GM19452 (cell line): ENCODE data around the gene ADNP2.

ENCODE experiments used
- ATAC-seq: cut with Tn5 transposase; IDR thresholded peaks from one replicate; pipeline ENCODE4 v1.9.1; 2021; ENCODE audit not compliant: unreplicated experiment

Gene ADNP2, protein sequence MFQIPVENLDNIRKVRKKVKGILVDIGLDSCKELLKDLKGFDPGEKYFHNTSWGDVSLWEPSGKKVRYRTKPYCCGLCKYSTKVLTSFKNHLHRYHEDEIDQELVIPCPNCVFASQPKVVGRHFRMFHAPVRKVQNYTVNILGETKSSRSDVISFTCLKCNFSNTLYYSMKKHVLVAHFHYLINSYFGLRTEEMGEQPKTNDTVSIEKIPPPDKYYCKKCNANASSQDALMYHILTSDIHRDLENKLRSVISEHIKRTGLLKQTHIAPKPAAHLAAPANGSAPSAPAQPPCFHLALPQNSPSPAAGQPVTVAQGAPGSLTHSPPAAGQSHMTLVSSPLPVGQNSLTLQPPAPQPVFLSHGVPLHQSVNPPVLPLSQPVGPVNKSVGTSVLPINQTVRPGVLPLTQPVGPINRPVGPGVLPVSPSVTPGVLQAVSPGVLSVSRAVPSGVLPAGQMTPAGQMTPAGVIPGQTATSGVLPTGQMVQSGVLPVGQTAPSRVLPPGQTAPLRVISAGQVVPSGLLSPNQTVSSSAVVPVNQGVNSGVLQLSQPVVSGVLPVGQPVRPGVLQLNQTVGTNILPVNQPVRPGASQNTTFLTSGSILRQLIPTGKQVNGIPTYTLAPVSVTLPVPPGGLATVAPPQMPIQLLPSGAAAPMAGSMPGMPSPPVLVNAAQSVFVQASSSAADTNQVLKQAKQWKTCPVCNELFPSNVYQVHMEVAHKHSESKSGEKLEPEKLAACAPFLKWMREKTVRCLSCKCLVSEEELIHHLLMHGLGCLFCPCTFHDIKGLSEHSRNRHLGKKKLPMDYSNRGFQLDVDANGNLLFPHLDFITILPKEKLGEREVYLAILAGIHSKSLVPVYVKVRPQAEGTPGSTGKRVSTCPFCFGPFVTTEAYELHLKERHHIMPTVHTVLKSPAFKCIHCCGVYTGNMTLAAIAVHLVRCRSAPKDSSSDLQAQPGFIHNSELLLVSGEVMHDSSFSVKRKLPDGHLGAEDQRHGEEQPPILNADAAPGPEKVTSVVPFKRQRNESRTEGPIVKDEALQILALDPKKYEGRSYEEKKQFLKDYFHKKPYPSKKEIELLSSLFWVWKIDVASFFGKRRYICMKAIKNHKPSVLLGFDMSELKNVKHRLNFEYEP

DNA sequence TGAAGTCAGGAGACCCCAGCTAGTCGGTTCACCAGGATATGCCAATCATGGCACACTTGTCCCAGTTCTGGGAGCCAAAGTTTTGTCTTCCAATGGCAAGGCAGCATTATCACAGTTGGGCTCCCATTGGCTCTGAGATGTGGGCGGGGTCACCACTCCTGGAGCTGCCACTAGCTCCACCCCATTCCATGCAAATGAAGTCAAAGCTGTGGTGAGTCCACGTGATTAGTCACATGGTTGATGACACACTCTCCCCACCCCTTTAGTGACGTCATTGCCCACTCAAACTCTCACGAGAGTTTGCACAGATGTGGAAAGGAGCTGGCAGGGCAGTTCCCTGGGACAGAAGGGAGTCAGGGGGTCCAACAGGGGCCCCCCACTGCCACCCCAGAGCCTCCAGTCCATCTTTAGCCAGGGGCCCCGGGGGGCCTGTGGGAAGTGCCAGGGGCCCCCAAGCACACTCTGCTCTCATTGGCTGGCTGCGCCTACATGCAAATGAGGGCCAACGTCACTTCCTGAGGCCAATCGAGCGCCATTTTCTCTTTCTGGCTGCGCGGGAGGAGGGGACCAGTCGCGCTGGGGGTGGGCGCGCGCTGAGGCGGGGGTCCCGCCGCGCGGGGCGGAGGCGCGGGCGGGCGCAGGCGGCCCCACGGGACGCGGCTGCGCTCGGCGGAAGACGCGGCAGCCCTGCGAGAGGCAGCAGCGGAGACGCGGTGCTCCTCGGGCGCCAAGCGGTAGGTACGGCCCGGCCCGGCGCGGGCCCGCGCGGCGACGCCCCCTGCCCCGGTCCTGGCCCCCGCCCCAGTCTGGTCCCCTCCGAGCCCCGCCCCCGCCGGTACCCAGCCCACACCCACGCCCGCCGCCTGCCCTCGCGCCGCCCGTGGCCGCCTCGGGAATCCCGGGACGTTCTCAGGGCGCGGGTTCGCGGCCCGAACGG is at the start of gene ADNP2:
Gene ADNP2, plus strand, starts transcription at position 524 of the 937 bp plus-strand sequence. CDS start 8,281 bp downstream, outside the sequence.
- peak; percentile 74 for ATAC-seq

DNA sequence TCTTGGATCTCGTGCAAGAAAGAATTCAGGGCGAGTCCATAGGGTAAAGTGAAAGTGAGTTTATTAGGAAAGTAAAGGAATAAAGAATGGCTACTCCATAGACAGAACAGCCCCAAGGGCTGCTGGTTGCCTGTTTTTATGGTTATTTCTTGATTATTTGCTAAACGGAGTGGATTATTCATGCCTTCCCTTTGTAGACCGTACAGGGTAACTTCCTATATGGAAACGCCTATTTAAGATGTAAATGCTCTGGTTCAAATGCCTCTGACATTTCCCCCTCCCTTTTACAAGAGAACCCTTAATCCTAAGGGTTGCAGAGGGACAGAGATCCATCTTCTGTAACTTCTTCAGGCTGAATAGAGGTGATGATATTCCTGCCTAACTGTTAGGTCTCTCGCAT is 49.1 kb upstream of the ADNP2 start:
- no peak for ATAC-seq

DNA sequence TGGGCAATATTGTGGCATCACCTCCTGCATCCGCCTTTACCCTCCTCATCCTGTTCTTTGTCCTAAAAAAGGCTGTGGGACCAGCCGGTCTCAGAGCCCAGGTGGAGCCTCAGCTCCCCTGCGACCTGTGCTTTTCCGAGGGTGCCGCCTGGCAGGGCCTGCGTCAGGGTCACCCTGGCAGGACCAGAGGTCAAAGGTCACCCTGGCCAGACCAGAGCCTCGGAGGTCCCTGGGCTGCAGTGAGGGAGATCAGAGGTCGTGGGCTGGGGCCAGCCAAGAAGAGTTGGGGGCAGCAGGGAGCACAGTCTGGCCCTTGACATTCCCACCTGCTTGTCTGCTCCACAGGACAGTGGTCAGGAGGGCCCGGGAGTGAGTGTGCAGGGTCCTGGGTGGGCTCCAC is 43.4 kb upstream of the ADNP2 start:
- no peak for ATAC-seq

DNA sequence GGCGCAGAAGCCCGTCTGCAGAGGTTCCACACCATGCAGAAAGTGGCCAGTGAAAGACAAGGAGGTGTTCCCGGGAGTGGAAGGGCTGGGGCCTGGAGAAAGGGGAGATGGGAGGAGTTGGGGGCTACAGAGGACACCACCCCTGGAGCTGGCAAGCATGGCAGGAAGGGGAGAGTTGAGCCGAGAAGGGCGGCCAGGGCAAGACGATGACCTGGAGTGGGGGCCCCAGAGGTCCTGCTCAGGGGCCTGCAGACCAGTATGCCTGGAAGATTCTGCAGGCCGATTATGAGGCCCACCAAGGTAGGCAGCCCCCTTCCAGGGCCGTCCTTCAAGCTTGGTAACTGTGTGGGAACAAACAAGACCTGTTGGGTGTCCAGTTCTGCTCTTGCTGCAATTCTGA is 41.7 kb upstream of the ADNP2 start:
- ATAC-seq, result no peak

DNA sequence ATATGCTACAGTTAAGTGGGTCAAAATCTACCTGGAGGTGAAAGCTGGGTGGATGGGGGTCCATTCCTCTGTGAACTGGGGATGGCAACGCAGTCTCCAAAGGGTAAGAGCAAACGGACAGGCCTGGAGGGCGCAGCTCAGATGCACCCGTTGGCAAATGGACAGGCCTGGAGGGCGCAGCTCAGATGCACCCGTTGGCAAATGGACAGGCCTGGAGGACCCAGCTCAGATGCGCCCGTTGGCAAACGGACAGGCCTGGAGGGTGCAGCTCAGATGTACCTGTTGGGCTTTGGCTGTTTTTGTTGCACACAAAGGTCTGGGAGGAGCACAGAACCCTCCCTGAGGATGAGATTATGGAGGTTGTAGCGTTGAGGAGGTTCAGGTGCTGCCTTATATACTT is 41.2 kb upstream of the ADNP2 start:
- ATAC-seq, result no peak

DNA sequence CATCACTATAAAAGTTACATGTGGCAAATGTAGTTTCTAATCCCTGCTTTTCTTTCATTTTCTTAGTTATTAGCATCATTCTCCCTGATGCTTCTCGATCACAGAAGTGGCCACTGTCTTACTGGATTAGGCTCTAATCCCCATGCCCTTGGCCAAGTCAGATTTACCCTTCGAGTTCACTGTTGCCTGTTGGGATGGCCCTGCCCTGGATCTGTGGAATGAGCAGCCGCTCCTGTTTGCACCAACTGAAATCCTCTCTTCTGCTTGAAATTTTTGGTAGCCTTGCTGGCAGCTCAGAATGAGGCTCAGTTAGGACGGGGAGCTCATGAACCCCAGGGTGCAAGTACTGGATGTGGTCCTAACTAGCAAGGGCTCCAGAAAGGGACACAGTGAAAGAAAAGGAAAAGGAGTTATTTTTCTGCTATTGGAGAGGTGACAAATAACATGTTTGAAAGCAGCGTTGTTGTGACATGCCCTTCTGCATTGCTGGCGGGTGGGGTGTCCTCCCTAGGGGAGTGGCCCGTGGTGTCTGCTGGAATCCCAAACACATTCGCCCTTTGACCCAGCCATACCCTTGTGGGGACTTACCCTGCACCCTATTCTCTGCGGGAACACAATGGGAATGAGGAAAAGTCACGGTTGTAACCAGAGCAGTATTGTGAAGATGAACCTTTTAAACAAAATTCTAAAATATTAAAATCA is 40.3 kb upstream of the ADNP2 start:
- no peak for ATAC-seq

DNA sequence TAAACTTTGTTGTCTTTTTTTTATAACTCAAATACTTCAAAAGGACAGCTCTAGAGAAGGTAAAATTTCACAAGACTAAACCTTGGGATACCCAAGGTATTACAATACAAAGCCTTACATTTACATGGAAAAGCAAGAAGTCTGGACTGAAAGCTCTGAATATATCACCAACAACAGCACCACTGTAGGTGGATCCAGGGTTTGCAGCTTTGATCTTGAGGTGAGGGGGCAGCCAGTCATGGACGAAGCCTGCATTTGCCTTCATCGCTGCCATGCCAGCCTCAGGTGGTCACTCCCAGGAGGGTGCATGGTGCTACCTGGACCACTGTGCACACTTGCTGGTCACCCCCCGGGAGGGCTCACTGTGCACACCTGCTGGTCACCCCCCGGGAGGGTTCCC is 38.2 kb upstream of the ADNP2 start:
- ATAC-seq, result no peak

DNA sequence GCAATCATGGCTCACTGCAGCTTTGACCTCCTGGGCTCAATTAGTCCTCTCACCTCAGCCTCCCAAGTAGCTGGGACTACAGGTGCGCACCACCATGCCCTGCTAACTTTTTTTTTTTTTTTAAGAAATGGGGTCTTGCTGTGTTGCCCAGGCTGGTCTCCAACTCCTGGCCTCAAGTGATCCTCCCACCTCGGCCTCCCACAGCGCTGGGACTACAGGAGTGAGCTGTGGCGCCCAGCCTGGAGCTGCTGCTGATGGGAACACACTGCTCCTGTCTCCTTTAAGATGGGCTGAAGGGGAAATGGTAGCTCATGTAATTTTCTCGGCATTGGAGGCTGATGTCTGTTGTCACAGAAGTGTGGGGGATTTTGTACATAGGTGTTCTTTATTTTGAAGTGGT is 34.9 kb upstream of the ADNP2 start:
- ATAC-seq, result no peak

DNA sequence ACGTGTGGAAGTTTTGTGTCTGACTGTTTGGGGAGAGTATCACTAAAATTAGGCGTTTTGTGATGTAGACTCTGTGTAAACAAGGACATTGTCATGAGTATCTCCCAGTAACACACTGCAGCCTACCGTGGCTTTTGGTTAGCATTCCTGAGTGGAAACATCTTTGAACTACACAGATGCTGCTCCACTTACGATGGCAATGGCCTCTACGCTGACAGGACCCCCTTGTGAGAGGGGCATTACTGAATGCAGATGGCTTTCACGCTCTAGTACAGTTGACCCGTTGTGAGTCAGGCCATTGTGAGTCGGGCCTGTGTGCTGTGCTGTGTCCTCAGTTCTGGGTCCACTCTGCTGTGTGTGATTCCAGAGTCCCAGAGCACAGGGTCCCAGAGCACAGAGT is 34.4 kb upstream of the ADNP2 start:
- no peak for ATAC-seq

DNA sequence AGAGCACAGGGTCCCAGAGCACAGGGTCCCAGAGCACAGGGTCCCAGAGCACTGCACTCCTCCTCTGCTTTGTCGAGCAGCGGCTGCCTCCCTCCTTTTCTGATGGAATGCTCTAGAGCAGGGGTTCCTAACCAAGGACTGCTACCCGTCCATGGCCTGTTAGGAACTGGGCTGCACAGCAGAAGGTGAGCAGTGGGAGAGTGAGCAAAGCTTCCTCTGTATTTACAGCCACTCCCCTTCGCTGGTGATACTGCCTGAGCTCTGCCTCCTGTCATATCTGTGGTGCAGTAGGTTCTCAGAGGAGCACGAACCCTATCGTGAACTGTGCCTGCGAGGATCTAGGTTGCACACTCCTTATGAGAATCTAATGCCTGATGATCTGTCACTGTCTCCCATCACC is 33.1 kb upstream of the ADNP2 start:
- ATAC-seq, result no peak

DNA sequence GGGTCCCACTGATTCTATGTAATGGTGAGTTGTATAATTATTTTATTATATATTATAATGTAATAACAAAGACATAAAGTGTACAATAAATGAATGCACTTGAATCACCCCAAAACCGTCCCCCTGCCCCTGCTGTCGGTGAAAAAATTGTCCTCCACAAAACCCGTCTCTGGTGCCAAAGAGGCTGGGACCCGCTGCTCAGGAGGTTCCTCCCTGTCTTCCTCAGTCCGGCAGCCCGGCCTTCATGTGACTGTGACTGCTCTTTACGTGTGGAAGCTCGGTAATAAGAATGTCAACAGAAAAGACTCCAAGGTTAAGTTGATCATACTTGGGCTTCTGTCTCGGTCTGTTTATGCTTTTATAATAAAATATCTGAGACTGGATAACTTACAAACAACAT is 32.7 kb upstream of the ADNP2 start:
- no peak for ATAC-seq

DNA sequence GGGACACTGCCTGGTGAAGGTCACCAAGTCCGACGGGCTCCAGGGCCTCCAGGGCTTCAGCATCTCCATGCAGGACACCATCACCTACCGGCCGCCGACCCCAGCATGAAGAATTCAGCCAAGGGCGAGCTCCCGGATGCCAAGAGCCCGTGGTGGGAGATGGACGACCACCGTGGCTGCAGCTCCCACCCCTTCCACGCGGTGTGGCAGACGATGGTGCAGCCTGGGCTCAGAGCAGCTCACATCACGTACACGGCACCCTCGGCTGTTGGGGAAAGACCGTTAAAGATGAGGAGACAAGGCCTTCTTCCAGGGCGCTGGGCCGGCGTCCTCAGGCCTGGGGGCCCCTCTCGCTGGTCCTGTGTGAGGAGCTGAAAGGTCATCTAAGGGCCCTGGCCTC is 31.2 kb upstream of the ADNP2 start:
- ATAC-seq, result no peak

DNA sequence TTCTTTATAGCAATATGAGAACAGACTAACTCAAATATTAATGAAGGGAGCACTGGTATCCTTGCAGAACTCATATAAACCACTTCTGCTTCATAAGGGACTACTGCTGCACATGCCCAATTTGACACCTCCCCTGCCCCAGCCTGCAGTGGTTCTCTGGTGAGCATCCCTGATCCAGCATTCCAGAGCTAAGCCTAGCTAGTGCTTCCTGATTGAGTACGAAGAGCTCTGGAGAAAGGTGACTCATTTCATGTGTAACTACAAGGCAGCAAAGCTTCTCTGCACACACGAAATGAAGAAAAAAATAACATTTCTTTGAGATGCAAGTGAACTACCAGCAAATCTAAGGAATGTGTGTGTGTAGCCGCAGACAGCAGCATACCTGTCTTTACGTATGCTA is 22.8 kb upstream of the ADNP2 start:
- ATAC-seq, result no peak

DNA sequence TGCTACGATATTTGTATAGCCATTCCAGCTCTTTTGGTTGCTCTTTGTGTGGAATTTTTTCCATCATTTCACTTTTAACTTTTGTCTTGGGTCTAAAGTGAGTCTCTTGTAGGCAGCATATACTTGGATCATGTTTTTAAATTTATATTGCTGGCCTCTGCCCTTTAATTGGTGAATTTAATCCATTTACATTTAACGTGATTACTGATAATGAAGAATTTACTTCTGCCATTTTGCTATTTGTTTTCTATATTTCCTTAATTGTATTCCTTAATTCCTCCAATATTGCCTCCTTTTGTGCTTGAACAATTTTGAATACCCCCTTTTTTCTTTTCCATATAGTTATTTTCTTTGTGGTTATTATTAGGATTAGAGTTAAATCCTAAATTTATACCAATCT is 21.0 kb upstream of the ADNP2 start:
- no peak for ATAC-seq

DNA sequence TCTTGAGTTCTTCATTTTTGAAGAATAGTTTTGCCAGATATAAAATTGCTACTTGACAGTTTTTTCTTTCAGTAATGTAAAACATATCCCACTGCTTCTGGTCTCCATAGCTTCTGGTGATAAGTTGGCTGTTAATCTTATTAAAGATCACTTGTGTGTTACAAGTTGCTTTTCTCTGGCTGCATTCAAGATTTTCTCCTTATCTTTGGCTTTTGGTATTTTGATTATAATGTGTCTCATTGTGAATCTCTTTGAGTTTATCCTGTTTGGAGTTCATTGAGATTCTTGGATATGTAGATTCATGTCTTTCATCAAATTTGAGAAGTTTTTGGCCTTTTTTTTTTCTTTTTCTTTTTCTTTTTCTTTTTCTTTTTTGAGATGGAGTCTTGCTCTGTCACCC is 20.2 kb upstream of the ADNP2 start:
- ATAC-seq, result no peak

DNA sequence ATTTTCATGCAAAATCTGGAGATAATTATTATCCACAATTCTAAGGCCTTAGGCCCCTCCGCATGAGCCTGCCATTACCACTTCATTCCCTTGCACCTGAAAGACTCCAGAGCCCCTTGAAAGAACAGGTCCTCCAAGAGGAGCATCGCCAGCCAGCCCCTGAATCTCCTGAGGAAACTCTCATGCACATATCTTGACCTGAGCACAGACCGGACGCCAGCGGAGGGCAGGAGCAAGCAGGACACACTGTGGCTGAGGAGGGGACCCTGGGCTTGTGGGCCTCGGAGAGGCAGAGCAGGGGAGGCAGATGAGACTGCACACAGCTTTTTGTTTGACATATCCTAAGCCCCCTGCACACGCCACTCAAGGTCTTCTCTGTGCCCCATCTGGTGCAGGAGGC is 13.6 kb upstream of the ADNP2 start:
- no peak for ATAC-seq

DNA sequence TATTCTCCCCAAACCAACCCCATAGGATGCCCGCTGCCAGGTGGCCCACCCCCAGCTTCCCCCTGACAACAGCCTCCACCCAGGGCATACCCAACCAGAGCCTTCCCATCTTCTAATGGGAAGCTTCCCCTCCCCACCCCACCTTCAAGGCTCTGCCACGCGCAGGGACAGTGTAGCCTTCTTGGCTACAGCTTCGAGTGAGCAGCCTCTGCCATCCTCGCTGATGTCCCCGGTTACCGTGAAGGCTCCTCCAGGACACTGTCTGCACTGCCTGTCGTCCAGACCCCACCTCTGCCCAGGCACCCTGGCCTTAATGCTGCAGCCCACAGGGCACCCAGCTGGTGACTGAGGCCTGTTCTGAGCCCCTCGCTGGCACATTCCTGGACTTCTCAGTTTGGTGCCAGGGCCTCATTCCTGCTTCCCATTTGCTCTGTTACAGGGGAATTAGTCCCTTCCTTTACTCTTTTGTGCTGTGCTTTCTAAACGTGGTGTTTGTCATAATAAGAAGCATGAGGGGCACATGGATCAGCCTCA is 13.0 kb upstream of the ADNP2 start:
- no peak for ATAC-seq

DNA sequence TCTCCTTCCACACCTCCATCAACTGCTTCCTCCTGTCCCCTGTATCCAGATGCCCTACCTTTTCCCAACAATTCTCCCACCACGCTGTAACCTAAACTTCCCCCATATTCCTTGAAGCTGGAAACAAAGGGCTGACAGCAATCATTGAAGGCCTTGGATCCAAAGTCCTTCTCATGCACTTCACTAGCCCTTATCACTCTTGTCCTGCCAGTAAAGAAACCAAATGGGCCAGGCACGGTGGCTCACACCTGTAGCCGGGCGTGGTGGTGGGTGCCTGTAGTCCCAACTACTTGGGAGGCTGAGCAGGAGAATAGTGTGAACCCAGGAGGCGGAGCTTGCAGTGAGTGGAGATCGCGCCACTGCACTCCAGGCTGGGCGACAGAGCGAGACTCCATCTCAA is 11.9 kb upstream of the ADNP2 start:
- ATAC-seq, result no peak

DNA sequence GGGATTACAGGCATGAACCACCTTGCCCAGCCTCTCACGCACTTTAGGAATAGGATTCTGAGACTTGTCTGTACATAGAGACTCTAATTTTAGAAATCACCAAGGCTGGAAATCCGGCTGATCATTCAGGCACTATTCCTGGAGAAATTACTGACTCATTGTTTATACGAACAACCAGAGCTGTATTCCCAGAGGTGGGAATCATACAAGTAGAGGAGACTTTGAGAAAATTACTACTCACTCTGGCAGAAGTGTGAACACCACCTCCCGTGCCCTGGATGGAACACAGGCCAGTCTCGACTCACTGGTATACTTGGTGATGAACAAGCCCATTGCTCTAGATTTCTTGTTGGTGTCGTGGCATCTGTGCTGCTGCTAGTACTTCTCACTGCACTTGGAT is 5.8 kb upstream of the ADNP2 start:
- ATAC-seq, result no peak

DNA sequence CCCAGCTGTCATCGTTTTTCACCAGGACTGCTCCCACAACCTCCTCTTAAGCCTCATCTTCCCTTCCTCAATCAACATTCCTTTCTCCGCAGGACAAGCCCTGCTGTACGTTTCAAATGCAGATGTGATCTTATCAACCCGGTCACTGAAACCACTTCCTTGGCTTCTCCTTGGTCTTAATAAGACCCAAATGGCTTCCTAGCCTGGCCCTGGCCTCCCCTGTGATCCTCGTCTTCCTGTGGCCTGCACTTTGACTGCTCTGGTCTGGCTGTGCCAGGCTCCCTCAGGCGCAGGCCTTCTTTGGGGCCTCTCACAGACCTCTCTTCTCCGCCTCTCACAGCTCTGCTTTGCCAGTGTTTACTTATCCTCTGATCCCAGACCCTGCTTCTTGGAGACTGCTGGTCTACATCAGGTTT is 4.7 kb upstream of the ADNP2 start:
- no peak for ATAC-seq
